Measurements from ENCODE around the gene CYP8B1. TPM values are rescaled to one million over a fixed set of nuclear protein-coding genes. Genes with fewer than 3 reads are reported as not detected.

The CYP8B1 gene
- total and polyA plus RNA-seq, 2 of the 13 experiments (the other 11 are each of a cell fraction or from before 2014, with no cell fraction given): 0.58 to 2.0 TPM

DNA sequence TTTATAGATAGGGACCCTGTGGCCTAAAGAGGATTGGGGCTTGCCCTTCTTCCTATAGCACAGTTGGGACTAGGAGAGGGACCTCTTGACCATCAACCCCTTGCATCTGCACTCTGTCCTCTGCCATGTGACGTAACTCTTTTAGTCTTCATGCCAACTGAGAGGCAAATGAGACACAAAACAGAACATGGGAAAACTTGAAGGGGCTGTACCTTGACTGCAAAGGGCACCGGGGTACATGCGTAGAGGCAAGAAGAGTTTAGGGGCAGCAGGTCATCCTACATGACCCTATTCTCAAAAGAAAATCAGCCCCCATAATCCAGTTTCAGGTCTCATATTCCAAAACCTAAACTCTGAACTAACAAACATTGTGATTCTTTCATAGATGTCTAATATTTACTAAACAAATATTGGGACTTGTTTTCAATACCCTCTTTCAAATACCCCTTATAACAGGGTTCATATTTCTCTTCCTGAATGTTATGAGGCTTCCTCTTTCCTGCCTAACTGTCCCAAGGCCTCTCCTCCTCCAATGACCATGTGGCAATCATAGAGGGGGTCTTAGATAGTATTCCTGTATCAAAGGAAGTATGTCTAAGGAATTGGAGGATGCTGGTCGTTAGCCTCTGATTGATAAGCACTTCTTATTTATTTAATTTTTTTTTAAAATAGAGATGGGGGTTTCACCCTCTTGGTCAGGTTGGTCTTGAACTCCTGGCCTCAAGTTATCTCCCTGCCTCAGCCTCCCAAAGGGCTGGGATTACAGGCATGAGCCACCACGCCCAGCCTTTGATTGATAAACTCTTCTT, 45.8 kb downstream of the CYP8B1 start (continued):
- TF ChIP-seq ISL2 (CRISPR knock-in tag; IDR thresholded peaks at IDR 0.05): peak; percentile 77
- TF ChIP-seq, protein P1, sequence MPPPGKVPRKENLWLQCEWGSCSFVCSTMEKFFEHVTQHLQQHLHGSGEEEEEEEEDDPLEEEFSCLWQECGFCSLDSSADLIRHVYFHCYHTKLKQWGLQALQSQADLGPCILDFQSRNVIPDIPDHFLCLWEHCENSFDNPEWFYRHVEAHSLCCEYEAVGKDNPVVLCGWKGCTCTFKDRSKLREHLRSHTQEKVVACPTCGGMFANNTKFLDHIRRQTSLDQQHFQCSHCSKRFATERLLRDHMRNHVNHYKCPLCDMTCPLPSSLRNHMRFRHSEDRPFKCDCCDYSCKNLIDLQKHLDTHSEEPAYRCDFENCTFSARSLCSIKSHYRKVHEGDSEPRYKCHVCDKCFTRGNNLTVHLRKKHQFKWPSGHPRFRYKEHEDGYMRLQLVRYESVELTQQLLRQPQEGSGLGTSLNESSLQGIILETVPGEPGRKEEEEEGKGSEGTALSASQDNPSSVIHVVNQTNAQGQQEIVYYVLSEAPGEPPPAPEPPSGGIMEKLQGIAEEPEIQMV (CRISPR knock-in tag; IDR thresholded peaks at IDR 0.05; ENCODE audit: low read depth): no peak
- TF ChIP-seq CCDC6 (CRISPR knock-in tag; IDR thresholded peaks at IDR 0.05): no peak
- TF ChIP-seq, protein P2, sequence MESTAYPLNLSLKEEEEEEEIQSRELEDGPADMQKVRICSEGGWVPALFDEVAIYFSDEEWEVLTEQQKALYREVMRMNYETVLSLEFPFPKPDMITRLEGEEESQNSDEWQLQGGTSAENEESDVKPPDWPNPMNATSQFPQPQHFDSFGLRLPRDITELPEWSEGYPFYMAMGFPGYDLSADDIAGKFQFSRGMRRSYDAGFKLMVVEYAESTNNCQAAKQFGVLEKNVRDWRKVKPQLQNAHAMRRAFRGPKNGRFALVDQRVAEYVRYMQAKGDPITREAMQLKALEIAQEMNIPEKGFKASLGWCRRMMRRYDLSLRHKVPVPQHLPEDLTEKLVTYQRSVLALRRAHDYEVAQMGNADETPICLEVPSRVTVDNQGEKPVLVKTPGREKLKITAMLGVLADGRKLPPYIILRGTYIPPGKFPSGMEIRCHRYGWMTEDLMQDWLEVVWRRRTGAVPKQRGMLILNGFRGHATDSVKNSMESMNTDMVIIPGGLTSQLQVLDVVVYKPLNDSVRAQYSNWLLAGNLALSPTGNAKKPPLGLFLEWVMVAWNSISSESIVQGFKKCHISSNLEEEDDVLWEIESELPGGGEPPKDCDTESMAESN (CRISPR knock-in tag; conservative IDR thresholded peaks at IDR 0.05): 0 out of 2 replicates have a peak, but pooled peaks have one; percentile 24
- TF ChIP-seq, protein P3, sequence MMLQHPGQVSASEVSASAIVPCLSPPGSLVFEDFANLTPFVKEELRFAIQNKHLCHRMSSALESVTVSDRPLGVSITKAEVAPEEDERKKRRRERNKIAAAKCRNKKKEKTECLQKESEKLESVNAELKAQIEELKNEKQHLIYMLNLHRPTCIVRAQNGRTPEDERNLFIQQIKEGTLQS (CRISPR knock-in tag; IDR thresholded peaks at IDR 0.05): no peak
- TF ChIP-seq, protein P4, sequence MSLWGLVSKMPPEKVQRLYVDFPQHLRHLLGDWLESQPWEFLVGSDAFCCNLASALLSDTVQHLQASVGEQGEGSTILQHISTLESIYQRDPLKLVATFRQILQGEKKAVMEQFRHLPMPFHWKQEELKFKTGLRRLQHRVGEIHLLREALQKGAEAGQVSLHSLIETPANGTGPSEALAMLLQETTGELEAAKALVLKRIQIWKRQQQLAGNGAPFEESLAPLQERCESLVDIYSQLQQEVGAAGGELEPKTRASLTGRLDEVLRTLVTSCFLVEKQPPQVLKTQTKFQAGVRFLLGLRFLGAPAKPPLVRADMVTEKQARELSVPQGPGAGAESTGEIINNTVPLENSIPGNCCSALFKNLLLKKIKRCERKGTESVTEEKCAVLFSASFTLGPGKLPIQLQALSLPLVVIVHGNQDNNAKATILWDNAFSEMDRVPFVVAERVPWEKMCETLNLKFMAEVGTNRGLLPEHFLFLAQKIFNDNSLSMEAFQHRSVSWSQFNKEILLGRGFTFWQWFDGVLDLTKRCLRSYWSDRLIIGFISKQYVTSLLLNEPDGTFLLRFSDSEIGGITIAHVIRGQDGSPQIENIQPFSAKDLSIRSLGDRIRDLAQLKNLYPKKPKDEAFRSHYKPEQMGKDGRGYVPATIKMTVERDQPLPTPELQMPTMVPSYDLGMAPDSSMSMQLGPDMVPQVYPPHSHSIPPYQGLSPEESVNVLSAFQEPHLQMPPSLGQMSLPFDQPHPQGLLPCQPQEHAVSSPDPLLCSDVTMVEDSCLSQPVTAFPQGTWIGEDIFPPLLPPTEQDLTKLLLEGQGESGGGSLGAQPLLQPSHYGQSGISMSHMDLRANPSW (CRISPR knock-in tag; IDR thresholded peaks at IDR 0.05; ENCODE audit: borderline replicate concordance): no peak
- TF ChIP-seq FOXJ3 (CRISPR knock-in tag; IDR thresholded peaks at IDR 0.05; ENCODE audit: borderline replicate concordance): no peak; the same call in 1 of the 2 replicates
- 0 out of 2 replicates have a peak, but pooled peaks have one; percentile 13 for TF ChIP-seq MEIS1 (CRISPR knock-in tag; IDR thresholded peaks at IDR 0.05; ENCODE audit: borderline replicate concordance)
- TF ChIP-seq, protein P5, sequence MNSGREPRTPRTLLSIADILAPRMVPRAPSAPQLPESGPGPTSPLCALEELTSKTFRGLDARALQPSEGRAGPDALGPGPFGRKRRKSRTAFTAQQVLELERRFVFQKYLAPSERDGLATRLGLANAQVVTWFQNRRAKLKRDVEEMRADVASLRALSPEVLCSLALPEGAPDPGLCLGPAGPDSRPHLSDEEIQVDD (CRISPR knock-in tag; IDR thresholded peaks at IDR 0.05; ENCODE audit: borderline replicate concordance): no peak
- TF ChIP-seq, protein P6, sequence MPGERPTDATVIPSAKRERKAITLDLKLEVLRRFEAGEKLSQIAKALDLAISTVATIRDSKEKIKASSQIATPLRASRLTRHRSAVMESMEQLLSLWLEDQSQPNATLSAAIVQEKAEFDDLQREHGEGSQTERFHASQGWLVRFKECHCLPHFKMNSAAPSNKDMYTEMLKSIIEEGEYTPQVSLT (CRISPR knock-in tag; IDR thresholded peaks at IDR 0.05; ENCODE audit: borderline replicate concordance, low read depth): no peak
- no peak for TF ChIP-seq MBNL3 (CRISPR knock-in tag; conservative IDR thresholded peaks at IDR 0.05)
- TF ChIP-seq, protein P7, sequence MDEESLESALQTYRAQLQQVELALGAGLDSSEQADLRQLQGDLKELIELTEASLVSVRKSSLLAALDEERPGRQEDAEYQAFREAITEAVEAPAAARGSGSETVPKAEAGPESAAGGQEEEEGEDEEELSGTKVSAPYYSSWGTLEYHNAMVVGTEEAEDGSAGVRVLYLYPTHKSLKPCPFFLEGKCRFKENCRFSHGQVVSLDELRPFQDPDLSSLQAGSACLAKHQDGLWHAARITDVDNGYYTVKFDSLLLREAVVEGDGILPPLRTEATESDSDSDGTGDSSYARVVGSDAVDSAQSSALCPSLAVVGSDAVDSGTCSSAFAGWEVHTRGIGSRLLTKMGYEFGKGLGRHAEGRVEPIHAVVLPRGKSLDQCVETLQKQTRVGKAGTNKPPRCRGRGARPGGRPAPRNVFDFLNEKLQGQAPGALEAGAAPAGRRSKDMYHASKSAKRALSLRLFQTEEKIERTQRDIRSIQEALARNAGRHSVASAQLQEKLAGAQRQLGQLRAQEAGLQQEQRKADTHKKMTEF (CRISPR knock-in tag; IDR thresholded peaks at IDR 0.05): no peak
- no peak for TF ChIP-seq TOPORS (CRISPR knock-in tag; IDR thresholded peaks at IDR 0.05)
- TF ChIP-seq ELF3 (CRISPR knock-in tag; IDR thresholded peaks at IDR 0.05): peak; percentile 74
- peak; percentile 42; the same call in 1 of the 2 replicates for TF ChIP-seq NR2C2 (CRISPR knock-in tag; IDR thresholded peaks at IDR 0.05; ENCODE audit: borderline replicate concordance)
- TF ChIP-seq, protein P8, sequence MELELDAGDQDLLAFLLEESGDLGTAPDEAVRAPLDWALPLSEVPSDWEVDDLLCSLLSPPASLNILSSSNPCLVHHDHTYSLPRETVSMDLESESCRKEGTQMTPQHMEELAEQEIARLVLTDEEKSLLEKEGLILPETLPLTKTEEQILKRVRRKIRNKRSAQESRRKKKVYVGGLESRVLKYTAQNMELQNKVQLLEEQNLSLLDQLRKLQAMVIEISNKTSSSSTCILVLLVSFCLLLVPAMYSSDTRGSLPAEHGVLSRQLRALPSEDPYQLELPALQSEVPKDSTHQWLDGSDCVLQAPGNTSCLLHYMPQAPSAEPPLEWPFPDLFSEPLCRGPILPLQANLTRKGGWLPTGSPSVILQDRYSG (CRISPR knock-in tag; IDR thresholded peaks at IDR 0.05): no peak
- TF ChIP-seq TAF15 (IDR thresholded peaks at IDR 0.05; ENCODE audit: low read depth, low read length, poor library complexity, severe bottlenecking): no peak
- TF ChIP-seq TRIM24 (CRISPR knock-in tag; IDR thresholded peaks at IDR 0.05): no peak

All from HepG2 (cell line).